NK-92 treated with Interleukin-12 subunit alpha and Interleukin-12 subunit beta, amount 100 ng/mL, for 24 hours (cell line): ENCODE results near the gene SPATA33.
"Not testable (repeated sequence)": the region's sequence is repeated elsewhere in the genome, so short reads cannot be mapped to it uniquely, and the experiment has no call there.

Source experiments
- DNase-seq: peaks from one replicate; lab custom pipeline; 2025; lab: John Stamatoyannopoulos, UW

Gene SPATA33

DNA sequence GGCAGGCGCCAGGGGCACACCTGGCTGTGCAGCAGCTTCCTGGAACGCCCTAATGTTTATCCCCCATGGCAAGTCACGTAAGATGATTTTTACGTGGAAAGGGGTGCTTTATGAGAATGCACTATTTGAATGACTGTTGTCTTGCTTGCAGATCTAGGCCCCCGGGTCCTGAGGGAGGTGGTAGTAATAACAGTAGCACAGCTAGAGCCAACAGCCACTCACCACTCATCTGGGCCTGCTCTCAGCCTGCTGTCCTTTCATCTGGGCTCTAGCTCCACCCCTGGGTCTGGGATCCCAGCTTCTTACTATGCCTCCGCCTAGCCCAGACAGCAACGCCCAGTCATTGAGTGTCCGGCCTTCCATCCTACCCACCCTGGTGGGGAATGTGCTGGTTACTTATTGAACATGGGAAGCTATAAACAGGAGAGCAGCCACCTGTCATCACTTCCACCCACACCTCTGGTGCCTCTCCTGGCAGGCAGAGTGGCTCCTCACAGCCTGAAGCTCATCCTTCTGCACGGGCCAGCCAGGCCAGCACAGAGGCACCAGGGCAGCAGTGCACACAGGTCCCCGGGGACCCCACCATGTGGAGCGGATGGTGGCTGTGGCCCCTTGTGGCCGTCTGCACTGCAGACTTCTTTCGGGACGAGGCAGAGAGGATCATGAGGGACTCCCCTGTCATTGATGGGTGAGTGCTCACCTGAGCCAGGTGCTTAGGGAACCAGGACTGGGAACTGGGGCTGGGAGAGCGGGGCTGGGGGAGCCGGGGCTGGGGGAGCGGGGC lies 27.6 kb upstream of the SPATA33 start:
- no peak for DNase-seq

DNA sequence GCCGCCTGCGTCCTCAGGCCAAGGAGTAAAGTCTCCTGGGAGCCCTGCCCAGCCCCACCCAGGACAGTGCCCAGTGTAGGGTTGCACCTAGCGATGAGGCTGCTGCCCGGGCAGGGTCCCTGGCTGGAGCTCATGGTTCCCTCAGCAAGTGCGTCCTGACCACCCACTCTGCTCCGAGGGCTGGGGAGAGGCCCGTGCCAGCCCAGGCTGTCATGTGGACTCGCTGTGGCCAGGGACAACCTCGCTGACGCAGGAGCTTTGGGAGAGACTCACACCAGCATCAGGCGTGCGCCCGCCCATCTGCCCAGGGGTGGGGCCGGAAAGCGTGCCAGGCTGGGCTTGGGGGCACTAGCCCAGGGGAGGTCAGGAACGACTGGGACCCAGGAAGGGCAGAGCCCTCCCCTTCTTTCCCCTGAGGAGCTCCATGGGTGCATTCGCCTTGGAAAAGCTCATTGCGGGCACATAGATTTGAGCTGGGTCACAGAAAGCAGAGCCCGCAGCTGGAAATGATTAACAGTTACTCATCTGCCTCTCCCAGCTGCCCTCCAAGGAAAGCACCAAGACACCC lies 24.5 kb upstream of the SPATA33 start:
- DNase-seq: no peak

DNA sequence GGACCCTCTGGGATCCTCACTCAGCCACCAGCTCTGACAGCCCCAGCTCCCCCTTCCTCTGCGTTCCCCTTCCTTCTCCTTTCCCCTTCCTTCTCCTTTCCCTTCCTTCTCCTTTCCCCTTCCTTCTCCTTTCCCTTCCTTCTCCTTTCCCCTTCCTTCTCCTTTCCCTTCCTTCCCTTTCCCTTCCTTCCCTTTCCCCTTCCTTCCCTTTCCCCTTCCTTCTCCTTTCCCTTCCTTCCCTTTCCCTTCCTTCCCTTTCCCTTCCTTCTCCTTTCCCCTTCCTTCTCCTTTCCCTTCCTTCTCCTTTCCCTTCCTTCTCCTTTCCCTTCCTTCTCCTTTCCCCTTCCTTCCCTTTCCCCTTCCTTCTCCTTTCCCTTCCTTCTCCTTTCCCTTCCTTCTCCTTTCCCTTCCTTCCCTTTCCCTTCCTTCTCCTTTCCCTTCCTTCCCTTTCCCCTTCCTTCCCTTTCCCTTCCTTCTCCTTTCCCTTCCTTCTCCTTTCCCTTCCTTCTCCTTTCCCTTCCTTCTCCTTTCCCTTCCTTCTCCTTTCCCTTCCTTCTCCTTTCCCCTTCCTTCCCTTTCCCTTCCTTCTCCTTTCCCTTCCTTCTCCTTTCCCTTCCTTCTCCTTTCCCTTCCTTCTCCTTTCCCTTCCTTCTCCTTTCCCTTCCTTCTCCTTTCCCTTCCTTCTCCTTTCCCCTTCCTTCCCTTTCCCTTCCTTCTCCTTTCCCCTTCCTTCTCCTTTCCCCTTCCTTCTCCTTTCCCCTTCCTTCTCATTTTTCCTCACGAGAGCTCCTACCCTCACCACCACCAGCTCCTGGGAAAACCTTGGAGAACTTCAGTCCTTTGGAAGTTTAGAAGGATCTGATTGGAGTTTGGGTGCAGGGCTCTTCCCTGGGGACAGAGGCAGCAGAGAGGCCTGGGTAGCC lies 22.9 kb upstream of the SPATA33 start:
- not testable (repeated sequence) for DNase-seq

DNA sequence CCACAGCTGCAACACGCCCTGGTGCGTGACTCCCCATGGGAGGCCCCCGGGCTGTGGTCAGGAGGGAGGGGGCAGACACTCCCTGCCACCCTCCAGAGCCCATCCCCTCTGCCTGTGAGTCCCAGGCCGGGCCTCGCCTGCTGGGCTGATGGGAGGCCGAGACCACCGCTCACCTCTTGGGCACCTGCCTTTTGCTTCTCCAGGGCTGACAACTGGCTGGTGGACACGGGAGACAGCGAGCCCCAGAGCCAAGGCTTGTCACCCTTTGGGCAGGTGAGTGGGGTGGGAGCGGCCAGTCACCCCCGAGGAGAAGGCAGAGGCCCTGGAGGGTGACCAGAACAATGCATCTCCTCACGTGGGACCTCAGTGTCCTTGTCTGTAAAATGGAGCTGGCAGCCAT lies 21.0 kb upstream of the SPATA33 start:
- no peak for DNase-seq

DNA sequence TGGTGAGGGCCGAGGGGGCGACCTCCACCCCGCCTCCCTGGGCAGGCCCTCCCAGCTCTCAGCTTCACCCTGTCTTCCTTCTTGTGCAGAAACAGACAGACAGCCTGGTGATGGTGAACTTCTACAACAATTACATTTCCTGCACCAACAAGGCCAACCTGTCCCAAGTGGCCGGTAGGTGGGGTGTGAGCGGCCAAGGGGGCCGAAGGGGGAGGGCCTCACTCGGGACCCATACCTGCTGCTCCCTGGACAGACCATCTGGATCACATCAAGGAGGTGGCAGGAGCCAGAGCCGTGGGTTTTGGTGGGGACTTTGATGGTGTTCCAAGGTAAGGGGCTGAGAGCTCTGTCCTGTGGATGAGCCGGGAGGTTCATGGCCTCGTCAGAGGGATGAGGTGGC lies 20.3 kb upstream of the SPATA33 start:
- no peak for DNase-seq

DNA sequence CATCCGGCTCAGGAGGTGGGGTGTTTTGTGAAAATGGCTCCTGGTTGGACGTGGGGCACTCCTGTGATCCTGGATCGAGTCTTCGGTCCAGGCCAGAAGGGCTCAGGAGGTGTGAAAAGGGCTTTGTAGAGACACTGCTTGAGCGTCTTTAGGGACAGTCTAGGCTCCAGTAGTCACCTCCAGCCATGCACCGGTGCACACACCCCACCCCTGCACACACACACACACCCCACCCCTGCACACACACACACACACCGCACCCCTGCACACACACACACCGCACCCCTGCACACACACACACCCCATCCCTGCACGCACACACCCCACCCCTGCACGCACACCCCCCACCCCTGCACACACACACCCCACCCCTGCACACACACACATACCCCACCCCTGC lies 19.2 kb upstream of the SPATA33 start:
- no peak for DNase-seq

DNA sequence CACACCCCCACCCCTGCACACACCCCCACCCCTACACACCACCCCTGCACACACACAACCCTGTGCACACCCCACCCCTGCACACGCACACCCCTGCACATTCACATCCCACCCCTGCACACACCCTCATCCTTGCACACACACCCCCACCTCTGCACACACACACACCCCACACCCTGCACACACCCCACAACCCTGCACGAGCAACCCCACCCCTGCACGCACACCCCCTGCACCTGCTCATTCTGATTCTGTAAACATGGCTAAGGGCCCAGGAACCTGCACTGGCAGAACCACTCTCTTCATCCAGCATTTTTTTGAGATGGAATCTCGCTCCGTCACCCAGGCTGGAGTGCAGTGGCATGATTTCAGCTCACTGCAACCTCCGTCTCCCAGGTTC lies 18.3 kb upstream of the SPATA33 start:
- no peak for DNase-seq

DNA sequence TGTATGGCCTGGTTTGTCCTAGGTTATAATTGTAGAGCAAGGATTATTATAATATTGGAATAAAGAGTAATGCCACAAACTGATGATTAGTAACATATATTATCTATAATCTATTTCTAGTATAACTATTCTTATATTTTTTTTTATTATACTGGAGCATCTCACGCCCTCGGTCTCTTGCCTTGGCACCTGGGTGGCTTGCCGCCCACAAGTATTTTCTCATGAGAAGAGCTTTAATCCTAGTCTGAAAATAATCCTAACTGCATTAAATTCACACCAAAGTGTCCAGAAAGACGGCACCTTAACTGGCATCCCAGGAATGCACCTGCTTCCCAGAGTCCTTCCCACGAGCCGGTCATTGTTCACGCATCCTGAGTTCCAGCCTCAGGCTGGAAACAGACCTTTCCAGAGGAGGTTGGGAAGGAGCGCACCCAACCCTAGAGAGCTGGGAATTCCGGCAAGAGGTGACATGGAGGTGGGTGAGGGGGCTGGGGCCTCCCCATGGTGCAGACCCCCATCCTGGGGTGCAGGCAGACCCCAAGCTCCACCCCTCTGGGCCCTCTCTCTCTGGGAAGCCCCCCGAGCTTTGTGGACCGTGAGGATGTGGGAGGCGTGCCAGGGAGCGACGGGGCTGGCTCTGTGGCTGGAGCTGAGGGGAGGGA lies 16.0 kb upstream of the SPATA33 start:
- no peak for DNase-seq

DNA sequence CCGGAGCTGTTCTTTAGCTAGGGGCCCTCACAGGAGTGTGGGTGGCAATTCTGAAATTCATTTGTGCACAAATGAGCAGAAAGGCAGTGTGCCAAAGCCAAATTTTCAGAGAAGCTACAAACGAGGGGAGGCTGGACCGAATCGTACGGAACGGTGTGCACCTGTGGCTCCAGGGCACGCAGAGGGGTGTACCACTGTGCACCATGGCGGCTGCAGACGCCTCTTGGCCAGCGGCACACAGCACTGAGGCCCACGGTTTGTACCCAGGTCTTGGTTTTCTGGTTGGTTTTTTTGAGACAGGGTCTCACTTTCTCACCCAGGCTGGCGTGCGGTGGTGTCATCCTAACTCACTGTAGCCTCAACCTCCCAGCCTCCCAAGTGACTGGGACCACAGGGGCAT lies 15.1 kb upstream of the SPATA33 start:
- no peak for DNase-seq

DNA sequence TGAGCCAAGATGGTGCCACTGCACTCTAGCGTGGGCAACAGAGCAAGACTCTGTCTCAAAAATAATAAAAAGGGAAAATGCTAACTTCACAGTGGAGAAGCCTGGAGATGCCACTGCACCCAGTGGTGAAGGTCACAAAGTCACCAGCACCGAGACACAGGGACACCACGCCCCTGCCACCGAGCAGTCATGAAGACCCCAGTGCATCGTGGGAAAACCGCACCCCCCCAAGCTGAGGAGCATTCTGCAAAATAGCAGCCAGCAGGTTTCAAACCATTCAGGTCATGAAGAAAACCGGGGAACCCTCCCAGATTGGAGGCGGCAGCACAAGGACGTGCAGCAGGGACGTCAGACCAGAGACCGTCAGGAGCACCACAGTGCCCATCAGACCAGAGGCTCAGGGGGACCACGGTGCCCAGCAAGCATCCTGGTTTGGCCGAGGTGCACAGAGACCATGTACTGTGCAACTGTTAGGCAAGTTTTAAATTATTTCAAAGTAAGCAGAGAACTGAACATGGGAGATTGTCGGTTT lies 13.8 kb upstream of the SPATA33 start:
- no peak for DNase-seq

DNA sequence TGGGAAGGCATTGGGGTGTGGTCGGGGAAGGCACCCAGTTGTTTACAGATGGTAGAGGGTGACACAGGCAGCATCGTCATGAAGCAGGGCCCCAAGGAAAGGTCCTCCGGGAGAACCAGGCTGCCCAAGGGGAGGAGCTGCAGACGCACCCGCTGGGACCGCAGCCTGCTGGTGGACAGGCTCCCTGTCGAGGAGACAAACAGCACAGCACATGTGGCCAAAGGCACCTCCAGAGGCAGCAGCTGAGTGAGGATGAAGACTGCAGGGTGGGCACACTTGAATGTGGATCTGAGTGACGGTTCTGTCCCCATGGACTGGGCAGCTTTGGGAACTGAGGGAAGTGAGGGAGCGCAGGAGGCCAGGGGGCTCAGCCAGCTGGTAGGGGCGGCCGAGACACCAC lies 12.5 kb upstream of the SPATA33 start:
- no peak for DNase-seq

DNA sequence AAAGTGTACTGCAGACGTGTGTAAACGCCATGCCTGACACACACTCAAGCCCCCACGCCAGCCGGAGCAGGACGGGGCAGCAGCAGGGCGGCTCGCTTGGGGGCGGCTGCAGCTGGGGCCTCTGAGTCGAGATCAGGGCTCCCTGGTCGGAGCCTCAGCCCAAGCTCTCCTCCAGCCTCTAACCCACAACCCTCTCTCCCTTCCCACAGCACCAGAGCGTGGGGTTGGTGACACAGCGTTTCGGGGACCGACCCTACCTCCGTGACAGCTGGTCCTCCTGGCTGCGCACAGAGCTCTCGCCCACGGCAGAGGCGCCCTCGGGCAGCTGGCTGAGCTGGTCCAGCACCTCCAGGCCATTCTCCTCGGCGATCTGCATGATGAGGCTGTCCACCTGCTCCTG lies 11.4 kb upstream of the SPATA33 start:
- no peak for DNase-seq

DNA sequence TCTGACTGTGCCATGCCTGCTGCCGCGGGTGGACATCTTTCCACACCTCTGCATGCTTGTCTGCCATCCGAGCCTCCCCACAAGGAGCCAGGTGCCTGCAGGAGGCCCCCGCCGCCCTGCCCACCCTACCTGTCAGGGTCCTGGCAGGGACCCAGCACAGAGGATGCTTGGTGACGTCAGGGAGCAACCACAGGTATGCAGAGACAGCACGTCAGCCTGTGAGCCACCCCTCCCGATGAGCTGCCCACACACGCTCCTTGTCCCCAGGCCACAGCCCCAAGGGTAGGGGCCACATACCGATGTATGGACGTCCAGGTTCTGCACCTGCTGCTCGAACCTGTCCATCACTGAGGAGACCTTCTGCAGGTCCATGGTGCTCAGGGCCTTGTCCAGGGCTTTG lies 10.7 kb upstream of the SPATA33 start:
- DNase-seq: no peak

DNA sequence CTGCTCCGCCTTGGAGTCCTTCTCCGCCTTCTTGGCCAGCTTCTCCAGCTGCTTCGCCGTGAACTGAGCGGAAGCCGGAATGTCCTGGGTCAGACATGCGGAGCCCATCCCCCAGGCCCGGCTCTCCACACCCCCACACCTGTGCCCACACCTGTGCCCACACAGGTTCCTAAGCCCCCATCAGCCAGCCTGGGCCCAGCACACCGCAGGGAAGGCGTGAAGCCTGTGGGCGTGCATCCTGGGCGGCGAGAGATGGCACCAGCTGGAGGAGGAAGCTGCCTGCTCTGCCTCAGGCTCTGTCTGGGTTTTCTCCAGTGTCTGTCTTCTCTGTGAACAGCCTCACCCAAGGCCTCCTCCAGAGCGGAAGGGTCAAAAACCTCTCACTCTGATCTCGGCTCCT lies 6.1 kb upstream of the SPATA33 start:
- no peak for DNase-seq

DNA sequence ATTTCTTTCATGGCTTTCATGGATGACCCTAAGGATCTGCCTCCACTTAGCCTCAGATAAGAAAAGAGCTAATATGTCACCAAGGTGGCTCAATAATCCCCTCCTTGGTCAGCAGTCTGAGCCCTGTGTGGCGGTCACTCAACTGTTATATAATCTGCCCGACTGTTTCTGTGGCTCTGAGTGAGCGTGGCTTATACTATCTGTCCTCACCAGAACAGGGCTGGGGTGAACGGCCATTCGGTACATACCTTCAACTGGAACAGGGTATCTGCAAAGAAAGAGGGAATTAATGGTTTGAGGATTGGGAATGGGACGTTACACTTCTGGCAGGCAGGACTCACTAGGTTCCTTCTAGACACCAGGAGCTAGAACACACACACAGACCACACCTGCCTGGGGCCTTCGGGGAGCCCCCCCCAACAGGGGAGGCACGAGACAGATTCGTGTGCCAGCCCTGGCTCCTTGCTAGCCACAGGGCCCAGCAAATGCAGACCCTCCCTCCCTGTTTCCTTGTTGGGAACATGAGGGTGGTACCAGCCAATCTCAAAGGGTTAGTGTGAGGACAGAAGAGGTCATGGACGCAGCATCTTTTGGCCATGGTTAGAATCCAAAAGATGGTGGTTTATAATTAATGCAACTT lies 3.9 kb upstream of the SPATA33 start:
- DNase-seq: no peak

DNA sequence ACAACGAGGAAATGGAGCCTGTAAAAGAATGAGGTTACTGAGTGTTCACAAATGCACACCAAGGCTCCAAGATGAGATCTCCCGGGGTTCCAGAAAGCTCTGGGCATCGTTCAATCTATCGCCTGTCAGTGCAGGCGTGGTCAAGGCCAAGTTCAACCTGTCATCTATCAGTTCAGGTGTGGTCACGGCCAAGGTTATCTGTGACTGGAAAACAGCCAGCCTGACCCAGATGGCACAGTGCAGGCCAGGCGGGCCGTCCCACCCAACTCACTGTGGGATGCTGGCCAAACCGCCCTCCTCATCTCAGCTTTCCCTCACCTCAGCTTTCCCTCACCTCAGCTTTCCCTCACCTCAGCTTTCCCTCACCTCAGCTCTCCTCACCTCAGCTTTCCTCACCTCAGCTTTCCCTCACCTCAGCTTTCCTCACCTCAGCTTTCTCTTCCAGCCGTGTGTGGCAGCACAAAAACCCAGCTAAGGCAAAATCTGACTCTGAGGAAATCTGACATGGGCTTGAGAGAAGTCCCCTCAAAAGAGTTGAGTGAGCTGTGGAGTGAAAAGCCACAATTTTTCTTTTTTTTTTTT lies 2.5 kb upstream of the SPATA33 start:
- DNase-seq: no peak

DNA sequence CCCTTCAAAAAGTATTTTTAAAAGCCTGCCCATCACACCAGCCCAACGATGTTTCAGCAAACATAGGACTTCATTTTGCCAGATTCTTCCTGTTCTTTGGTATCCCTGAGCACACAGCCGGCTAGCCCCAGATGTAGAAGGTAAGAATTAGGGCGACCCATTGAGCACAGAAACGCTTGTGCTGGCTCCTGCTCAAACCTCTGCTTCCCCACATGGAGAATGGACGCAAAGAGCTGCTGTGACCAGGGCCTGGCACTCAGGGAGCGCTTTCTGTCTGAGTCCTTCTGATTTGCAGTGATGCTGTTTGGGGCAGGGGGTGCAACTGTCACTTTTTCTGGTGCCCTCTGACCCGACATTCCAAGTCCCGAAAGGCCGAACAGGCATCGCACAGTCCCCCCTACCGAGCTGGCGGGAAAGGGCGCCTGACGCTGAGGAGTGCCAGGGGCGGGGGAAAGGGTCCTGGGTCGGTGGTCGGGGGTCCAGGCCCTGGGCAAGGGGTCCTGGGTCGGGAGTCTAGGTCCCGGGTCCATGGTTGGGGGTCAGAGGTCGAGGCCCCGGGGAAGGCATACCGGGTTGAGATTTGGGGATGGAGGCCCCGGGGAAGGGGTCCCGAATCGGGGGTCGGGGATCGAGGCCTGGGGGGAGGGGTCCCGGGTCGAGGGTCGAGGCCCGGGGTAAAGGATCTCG lies 1.1 kb upstream of the SPATA33 start:
- no peak for DNase-seq

DNA sequence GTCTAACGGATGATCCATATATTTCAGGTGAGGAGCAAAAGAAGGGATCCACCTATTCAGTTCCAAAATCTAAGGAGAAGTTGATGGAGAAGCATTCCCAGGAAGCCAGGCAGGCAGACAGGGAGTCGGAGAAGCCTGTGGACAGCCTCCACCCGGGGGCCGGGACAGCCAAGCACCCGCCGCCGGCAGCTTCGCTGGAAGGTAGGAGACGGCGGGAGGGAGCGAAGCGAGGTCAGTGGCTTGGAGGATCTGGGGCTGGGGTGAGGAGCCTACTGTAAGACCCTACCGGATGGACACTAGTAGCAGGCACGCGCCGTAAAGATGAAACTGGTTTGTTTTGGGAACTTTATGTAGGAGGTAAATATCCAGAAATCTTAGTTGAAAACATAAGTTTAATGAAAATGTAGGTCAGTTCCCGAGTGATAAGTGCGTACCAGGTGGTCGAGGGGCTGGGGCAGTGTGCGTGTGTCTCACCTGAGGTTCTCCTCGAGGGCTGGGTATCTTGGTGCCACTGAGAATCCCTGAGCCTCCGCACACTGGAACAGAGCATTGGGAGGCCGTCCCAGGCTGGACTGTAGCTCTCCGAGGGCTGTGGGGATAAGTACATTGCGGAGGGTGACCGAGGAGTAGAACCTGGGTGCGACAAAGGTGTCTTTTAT lies 714 bp downstream of the SPATA33 start:
- no peak for DNase-seq

DNA sequence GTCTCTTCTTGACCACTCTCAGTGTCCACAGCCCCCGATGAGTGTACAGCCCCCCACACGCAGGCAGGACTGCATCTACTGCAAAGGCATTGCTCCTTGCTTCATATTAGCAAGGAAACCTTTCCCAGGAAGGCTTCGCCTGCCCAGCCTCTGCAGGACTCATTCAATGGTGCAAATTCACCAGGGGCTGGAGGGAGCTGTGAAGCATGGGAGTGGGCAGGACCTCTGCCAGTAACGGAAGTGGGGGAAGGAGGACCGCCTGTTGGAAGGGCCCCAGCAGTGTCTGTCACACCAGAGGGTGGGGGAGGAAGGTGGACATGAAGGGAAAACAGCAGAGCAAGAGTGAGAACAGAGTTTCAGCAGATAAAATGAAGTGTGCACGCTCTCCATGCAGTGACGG lies 2.5 kb downstream of the SPATA33 start:
- no peak for DNase-seq

DNA sequence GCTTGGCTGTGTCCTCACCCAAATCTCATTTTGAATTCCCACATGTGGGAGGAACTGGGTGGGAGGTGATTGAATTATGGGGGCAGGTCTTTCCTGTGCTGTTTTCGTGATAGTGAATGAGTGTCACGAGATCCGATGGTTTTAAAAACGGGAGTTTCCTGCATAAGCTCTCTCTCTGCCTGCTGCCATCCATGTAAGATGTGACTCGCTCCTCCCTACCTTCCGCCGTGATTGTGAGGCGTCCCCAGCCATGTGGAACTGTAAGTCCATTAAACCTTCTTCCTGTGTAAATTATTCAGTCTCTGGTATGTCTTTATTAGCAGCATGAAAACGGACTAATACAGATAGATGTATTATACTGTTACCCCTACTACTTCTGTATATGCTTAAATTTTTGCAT lies 3.6 kb downstream of the SPATA33 start:
- DNase-seq: no peak
